K562 (cell line): ENCODE data around the gene TM4SF5. TPM values are rescaled to one million over a fixed set of nuclear protein-coding genes. Genes with fewer than 3 reads are reported as not detected.
A peak's percentile ranks its signal among the peaks of the same experiment; 100 is the strongest.

Source experiments
- ATAC-seq: fragments of 200-7000 bp; cut with Tn5 transposase; 3 replicates; pipeline ENCODE4 v1.9.1; 2020; ENCODE audit warnings: moderate library complexity
- BruUV-seq: library from RNA; stranded (reverse); fragments of 400-500 nt; replicated peaks from 2 replicates; lab custom pipeline; 2021; lab: Mats Ljungman, UMichigan
- CTCF ChIA-PET: fragments of 300-600 bp; formaldehyde crosslinking; extraction: SDS; loops from one replicate; lab custom pipeline; 2021; ENCODE audit warnings: low intra/inter-chr PET ratio; lab: Yijun Ruan, JAX
- POLR2A ChIA-PET: fragments of 300-600, 350-650 bp; sonication (Branson Sonifier 250); formaldehyde crosslinking; extraction: SDS; loops from one replicate; lab custom pipeline; 2021; ENCODE audit warnings: antibody characterized with exemption, inconsistent platforms; lab: Yijun Ruan, JAX
- DNase-seq, 4 experiments: peaks; one replicate each; pipeline versions ENCODE4 v3.0.0 to v3.0.0-alpha.2; 2011 to 2018; ENCODE audit warnings: low spot score in 3 of 4, mixed read lengths in 3 of 4; ENCODE audit errors: extremely low read depth in 1 of 4
- FAIRE-seq: peaks from 2 replicates; lab custom pipeline; 2011; peaks lifted over from hg19 to GRCh38; lab: Jason Lieb, UNC
- H2AFZ ChIP-seq: 2 replicates; pipeline ENCODE4 v1.6.0; 2011; ENCODE audit warnings: low read depth, low read length, control low read depth, inconsistent platforms
- H3K27ac ChIP-seq: fragments of 200-600 bp; 3 replicates; pipeline ENCODE4 v1.8.0; 2011; ENCODE audit warnings: low read depth, mild to moderate bottlenecking, control low read depth, inconsistent platforms, low read length, moderate library complexity, mixed read lengths; ENCODE audit errors: extremely low read depth
- H3K27me3 ChIP-seq, 2 experiments: fragments of 300-600 bp in 1 of 2; 2 replicates in 1 of 2; 3 replicates in 1 of 2; pipeline versions ENCODE4 v1.6.0 to v1.8.0; 2011; ENCODE audit warnings: inconsistent platforms in 2 of 2, low read length in 2 of 2, mild to moderate bottlenecking in 1 of 2, mixed read lengths in 1 of 2, moderate library complexity in 1 of 2; ENCODE audit not compliant: control insufficient read depth in 2 of 2, insufficient read depth in 2 of 2
- H3K36me3 ChIP-seq: fragments of 300-600 bp; 3 replicates; pipeline ENCODE4 v1.8.0; 2011; ENCODE audit warnings: mild to moderate bottlenecking, low read length, inconsistent platforms; ENCODE audit not compliant: control insufficient read depth, insufficient read depth
- H3K4me1 ChIP-seq, 2 experiments: fragments of 200-600 bp in 1 of 2; replicated peaks in 1 of 2; 2 replicates in 1 of 2; 3 replicates in 1 of 2; pipeline versions ENCODE4 v1.5.1 to v1.8.0; 2011; ENCODE audit warnings: inconsistent platforms in 2 of 2, low read length in 2 of 2, mild to moderate bottlenecking in 1 of 2, mixed read lengths in 1 of 2, moderate library complexity in 1 of 2; ENCODE audit not compliant: control insufficient read depth in 2 of 2, insufficient read depth in 2 of 2
- H3K4me2 ChIP-seq: 2 replicates; pipeline ENCODE4 v1.6.1; 2011; ENCODE audit warnings: low read length, control low read depth, inconsistent platforms, mixed read lengths; ENCODE audit not compliant: insufficient read depth
- H3K4me3 ChIP-seq: fragments of 200-600 bp; sonication (generic), shearing (Covaris generic); 2 replicates; pipeline ENCODE4 v1.5.1; 2016; ENCODE audit warnings: control low read depth, inconsistent platforms
- H3K79me2 ChIP-seq: fragments of 200-600 bp; 3 replicates; pipeline ENCODE4 v1.8.0; 2011; ENCODE audit warnings: low read length, inconsistent platforms; ENCODE audit not compliant: control insufficient read depth, insufficient read depth
- H3K9ac ChIP-seq, 2 experiments: 2 replicates each; pipeline versions ENCODE4 v1.6.0 to v1.6.1; 2011; ENCODE audit warnings: low read depth in 2 of 2, low read length in 2 of 2, control low read depth in 1 of 2, inconsistent platforms in 1 of 2, mild to moderate bottlenecking in 1 of 2, mixed read lengths in 1 of 2; ENCODE audit not compliant: insufficient read depth in 1 of 2
- H3K9me1 ChIP-seq: one replicate; pipeline ENCODE4 v1.6.0; 2011; ENCODE audit warnings: inconsistent platforms, mild to moderate bottlenecking, low read length, moderate library complexity; ENCODE audit not compliant: control insufficient read depth, insufficient read depth
- H3K9me3 ChIP-seq: replicated peaks from 2 replicates; pipeline ENCODE4 v1.5.1; 2011; ENCODE audit warnings: low read depth, low read length, inconsistent platforms; ENCODE audit not compliant: control insufficient read depth, insufficient read depth
- H4K20me1 ChIP-seq: replicated peaks from 2 replicates; pipeline ENCODE4 v1.6.1; 2011; ENCODE audit warnings: low read length, inconsistent platforms, mixed read lengths; ENCODE audit not compliant: control insufficient read depth, insufficient read depth
- CREBBP ChIP-seq: IDR thresholded peaks from one replicate; pipeline ENCODE4 v1.6.1; 2012; ENCODE audit warnings: low read depth, mild to moderate bottlenecking, control low read depth, inconsistent platforms, low read length
- EHMT2 ChIP-seq: fragments of 450-650 bp; IDR thresholded peaks from 2 replicates; pipeline ENCODE4 v1.6.1; 2018; ENCODE audit warnings: antibody characterized with exemption
- ERF ChIP-seq: fragments of 450-650 bp; formaldehyde crosslinking; IDR thresholded peaks from 2 replicates; pipeline ENCODE4 v1.4.0; 2020; ENCODE audit warnings: mild to moderate bottlenecking, mixed read lengths
- NCOA4 ChIP-seq: fragments of 450-650 bp; IDR thresholded peaks from 2 replicates; pipeline ENCODE4 v1.6.1; 2018; ENCODE audit warnings: mild to moderate bottlenecking; ENCODE audit not compliant: partially characterized antibody
- NR3C1 ChIP-seq: sonication (generic); formaldehyde crosslinking; IDR thresholded peaks from 2 replicates; pipeline ENCODE4 v1.8.1; 2022; ENCODE audit warnings: missing genetic modification reagents
- RBM39 ChIP-seq: fragments of 200-400 bp; formaldehyde crosslinking; optimal IDR thresholded peaks from 2 replicates; pipeline ENCODE3; 2018; ENCODE audit warnings: low read depth, low read length
- TRIM24 ChIP-seq, 2 experiments: fragments of 450-650 bp; IDR thresholded peaks; 2 replicates each; pipeline ENCODE4 v1.6.1; 2016
- XRCC5 ChIP-seq: fragments of 200-400 bp; formaldehyde crosslinking; IDR thresholded peaks from 2 replicates; pipeline ENCODE4 v1.6.1; 2017; ENCODE audit warnings: low read depth, mild to moderate bottlenecking, low read length
- ZNF232 ChIP-seq: sonication (generic); formaldehyde crosslinking; IDR thresholded peaks from 2 replicates; pipeline ENCODE4 v1.8.0; 2022; ENCODE audit warnings: mild to moderate bottlenecking, missing genetic modification reagents
- ZNF354B ChIP-seq: fragments of 250-450 bp; sonication (Bioruptor Pico); IDR thresholded peaks from 2 replicates; pipeline ENCODE4 v1.4.0; 2020
- ZNF644 ChIP-seq: fragments of 200-800 bp; sonication (Bioruptor generic); IDR thresholded peaks from 2 replicates; pipeline ENCODE4 v1.6.1; 2016; ENCODE audit warnings: low read depth, missing genetic modification characterization, missing compliant biosample characterization
- ZNF76 ChIP-seq: fragments of 250-450 bp; sonication (Bioruptor Pico); IDR thresholded peaks from 2 replicates; pipeline ENCODE4 v1.4.0; 2020; ENCODE audit warnings: mild to moderate bottlenecking, moderate library complexity, borderline replicate concordance
- WGBS: fragments of 100-300 bp; shearing (Covaris generic); methylation state at CpG from one replicate; pipeline ENCODE4 v1.1.6; 2016; ENCODE audit warnings: low coverage, mixed read lengths; ENCODE audit not compliant: insufficient coverage; ENCODE audit errors: missing lambda C conversion rate; 5-methylcytosine and 5-hydroxymethylcytosine counted together
- in situ Hi-C: fragments of 300-500 bp; cut with MboI; formaldehyde crosslinking; loops from 4 replicates; pipeline ENCODE4 v1.15.0; 2018; ENCODE audit warnings: inconsistent platforms, mixed read lengths
- intact Hi-C: fragments of 100-400 bp; cut with micrococcal nuclease; formaldehyde crosslinking; loops from 2 replicates; pipeline ENCODE4 v1.14.2; 2022
- polyA plus RNA-seq, 8 experiments: library from polyadenylated mRNA; depleted of rRNA in 4 of 8; stranded (reverse) in 5 of 8; unstranded in 3 of 8; fragments of >200 nt; fragmentation: Nextera tagmentation in 2 of 8; fragmentation: Illumina TruSeq in 1 of 8; extraction: Ambion mirVana in 2 of 8; extraction: Trizol in 1 of 8; gene quantifications; 2 replicates each; pipeline versions ENCODE4 v1.2.1 to v1.2.3, GENCODE V29; 2011 to 2014; ENCODE audit warnings: inconsistent platforms in 1 of 8, missing spikeins in 1 of 8
- total RNA-seq, 7 experiments: library from RNA; depleted of rRNA in 6 of 7; stranded (reverse); fragments of >200 nt in 6 of 7; fragmentation: Illumina TruSeq in 2 of 7; extraction: Trizol in 2 of 7; gene quantifications; 2 replicates each; pipeline versions ENCODE4 v1.2.1 to v1.2.3, GENCODE V29; 2011 to 2021; ENCODE audit warnings: low replicate concordance in 1 of 7
- TF ChIP-seq, protein P1 (sequence below): sonication (generic); formaldehyde crosslinking; IDR thresholded peaks from 2 replicates; pipeline ENCODE4 v1.8.0; 2023; ENCODE audit warnings: missing genetic modification reagents, mild to moderate bottlenecking, borderline replicate concordance
- TF ChIP-seq, protein P2 (sequence below): sonication (generic); formaldehyde crosslinking; IDR thresholded peaks from 2 replicates; pipeline ENCODE4 v1.8.0; 2022; ENCODE audit warnings: mild to moderate bottlenecking, missing genetic modification reagents
- TF ChIP-seq, protein P3 (sequence below): sonication (generic); formaldehyde crosslinking; IDR thresholded peaks from 2 replicates; pipeline ENCODE4 v1.8.1; 2023; ENCODE audit warnings: mild to moderate bottlenecking, missing genetic modification reagents

The TM4SF5 gene
- total and polyA plus RNA-seq, 9 of the 15 experiments (the other 6 are each of a cell fraction or from before 2014, with no cell fraction given): not detected

DNA sequence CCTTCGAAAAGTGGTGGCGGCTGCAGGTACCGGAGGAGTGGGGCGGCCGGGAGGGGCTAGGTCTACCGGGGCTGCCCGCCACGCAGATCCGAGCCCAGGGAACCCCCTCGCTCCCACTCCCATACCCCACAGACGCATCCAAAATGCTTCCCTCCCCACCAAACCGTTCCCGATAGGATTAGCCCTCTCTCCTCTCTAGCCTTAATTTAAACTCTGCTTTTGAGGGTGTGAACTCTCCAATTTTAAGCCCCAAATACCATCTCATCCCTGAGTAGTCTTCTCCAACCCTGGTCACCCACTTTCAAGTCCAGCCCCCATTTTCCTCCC is 31.7 kb upstream of the TM4SF5 start:
- intact Hi-C loops: no loop called here
- Histone ChIP-seq H3K27me3 (peaks cover 15 to 46% of the 10 kb centered on the region in 2 experiments), H4K20me1 (no peaks in the 10 kb centered on the region), H3K9me1 (no peaks in the 10 kb centered on the region), H3K4me2 (peak overlapping the region; percentile 72; the same call in 1 of the 2 replicates), H3K79me2 (no peaks in the 10 kb centered on the region), H3K4me1 (peaks cover 4 to 17% of the 10 kb centered on the region in 2 experiments; a peak in 3 of 5 replicates), H3K27ac (no peak overlapping the region), H3K9ac (peak overlapping the region in 1 of 2 experiments; percentile 83; a peak in 2 of 4 replicates), H3K9me3 (no peaks in the 10 kb centered on the region), H3K36me3 (no peaks in the 10 kb centered on the region), H3K4me3 (peak overlapping the region; percentile 43), H2AFZ (no peak overlapping the region)
- DNase-seq (no peak), ATAC-seq (no peak), FAIRE-seq (no peak)
- 2% methylated on average over 8 of the region's 13 CpGs for WGBS
- in situ Hi-C loops: no loop called here
- POLR2A ChIA-PET: no interaction called here
- BruUV-seq: no TSS peak
- CTCF ChIA-PET: no interaction called here
- TF ChIP-seq CREBBP (no peak), ZNF76 (CRISPR knock-in tag) (no peak), RBM39 (no peak), TRIM24 (IDR thresholded peaks at IDR 0.05) (no peak), ERF (CRISPR knock-in tag) (no peak), XRCC5 (no peak), NR3C1 (CRISPR knock-in tag) (no peak), ZNF232 (CRISPR knock-in tag) (no peak), ZNF354B (no peak), NCOA4 (no peak), ZNF644 (tag) (no peak), EHMT2 (no peak)
- TF ChIP-seq, protein P1, sequence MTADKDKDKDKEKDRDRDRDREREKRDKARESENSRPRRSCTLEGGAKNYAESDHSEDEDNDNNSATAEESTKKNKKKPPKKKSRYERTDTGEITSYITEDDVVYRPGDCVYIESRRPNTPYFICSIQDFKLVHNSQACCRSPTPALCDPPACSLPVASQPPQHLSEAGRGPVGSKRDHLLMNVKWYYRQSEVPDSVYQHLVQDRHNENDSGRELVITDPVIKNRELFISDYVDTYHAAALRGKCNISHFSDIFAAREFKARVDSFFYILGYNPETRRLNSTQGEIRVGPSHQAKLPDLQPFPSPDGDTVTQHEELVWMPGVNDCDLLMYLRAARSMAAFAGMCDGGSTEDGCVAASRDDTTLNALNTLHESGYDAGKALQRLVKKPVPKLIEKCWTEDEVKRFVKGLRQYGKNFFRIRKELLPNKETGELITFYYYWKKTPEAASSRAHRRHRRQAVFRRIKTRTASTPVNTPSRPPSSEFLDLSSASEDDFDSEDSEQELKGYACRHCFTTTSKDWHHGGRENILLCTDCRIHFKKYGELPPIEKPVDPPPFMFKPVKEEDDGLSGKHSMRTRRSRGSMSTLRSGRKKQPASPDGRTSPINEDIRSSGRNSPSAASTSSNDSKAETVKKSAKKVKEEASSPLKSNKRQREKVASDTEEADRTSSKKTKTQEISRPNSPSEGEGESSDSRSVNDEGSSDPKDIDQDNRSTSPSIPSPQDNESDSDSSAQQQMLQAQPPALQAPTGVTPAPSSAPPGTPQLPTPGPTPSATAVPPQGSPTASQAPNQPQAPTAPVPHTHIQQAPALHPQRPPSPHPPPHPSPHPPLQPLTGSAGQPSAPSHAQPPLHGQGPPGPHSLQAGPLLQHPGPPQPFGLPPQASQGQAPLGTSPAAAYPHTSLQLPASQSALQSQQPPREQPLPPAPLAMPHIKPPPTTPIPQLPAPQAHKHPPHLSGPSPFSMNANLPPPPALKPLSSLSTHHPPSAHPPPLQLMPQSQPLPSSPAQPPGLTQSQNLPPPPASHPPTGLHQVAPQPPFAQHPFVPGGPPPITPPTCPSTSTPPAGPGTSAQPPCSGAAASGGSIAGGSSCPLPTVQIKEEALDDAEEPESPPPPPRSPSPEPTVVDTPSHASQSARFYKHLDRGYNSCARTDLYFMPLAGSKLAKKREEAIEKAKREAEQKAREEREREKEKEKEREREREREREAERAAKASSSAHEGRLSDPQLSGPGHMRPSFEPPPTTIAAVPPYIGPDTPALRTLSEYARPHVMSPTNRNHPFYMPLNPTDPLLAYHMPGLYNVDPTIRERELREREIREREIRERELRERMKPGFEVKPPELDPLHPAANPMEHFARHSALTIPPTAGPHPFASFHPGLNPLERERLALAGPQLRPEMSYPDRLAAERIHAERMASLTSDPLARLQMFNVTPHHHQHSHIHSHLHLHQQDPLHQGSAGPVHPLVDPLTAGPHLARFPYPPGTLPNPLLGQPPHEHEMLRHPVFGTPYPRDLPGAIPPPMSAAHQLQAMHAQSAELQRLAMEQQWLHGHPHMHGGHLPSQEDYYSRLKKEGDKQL (CRISPR knock-in tag): no peak
- TF ChIP-seq, protein P2, sequence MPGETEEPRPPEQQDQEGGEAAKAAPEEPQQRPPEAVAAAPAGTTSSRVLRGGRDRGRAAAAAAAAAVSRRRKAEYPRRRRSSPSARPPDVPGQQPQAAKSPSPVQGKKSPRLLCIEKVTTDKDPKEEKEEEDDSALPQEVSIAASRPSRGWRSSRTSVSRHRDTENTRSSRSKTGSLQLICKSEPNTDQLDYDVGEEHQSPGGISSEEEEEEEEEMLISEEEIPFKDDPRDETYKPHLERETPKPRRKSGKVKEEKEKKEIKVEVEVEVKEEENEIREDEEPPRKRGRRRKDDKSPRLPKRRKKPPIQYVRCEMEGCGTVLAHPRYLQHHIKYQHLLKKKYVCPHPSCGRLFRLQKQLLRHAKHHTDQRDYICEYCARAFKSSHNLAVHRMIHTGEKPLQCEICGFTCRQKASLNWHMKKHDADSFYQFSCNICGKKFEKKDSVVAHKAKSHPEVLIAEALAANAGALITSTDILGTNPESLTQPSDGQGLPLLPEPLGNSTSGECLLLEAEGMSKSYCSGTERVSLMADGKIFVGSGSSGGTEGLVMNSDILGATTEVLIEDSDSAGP (CRISPR knock-in tag): no peak
- TF ChIP-seq, protein P3, sequence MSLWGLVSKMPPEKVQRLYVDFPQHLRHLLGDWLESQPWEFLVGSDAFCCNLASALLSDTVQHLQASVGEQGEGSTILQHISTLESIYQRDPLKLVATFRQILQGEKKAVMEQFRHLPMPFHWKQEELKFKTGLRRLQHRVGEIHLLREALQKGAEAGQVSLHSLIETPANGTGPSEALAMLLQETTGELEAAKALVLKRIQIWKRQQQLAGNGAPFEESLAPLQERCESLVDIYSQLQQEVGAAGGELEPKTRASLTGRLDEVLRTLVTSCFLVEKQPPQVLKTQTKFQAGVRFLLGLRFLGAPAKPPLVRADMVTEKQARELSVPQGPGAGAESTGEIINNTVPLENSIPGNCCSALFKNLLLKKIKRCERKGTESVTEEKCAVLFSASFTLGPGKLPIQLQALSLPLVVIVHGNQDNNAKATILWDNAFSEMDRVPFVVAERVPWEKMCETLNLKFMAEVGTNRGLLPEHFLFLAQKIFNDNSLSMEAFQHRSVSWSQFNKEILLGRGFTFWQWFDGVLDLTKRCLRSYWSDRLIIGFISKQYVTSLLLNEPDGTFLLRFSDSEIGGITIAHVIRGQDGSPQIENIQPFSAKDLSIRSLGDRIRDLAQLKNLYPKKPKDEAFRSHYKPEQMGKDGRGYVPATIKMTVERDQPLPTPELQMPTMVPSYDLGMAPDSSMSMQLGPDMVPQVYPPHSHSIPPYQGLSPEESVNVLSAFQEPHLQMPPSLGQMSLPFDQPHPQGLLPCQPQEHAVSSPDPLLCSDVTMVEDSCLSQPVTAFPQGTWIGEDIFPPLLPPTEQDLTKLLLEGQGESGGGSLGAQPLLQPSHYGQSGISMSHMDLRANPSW (CRISPR knock-in tag): no peak
